Measurements from ENCODE around the gene UBE2E1.

UBE2E1 gene

GRCh38 chr3:23796518-23796917, 9.2 kb upstream of the UBE2E1 start:
- no peak for DNase-seq (ENCODE audit: low spot score)

GRCh38 chr3:23797491-23797890, 8.3 kb upstream of the UBE2E1 start:
- DNase-seq (ENCODE audit: low spot score), result no peak

GRCh38 chr3:23798456-23798855, 7.3 kb upstream of the UBE2E1 start:
- no peak for DNase-seq (ENCODE audit: low spot score)

- DNase-seq (ENCODE audit: low spot score), result no peak
Measured at GRCh38 chr3:23798876-23799275, 6.9 kb upstream of the UBE2E1 start.

- no peak for DNase-seq (ENCODE audit: low spot score)
Measured at GRCh38 chr3:23800731-23801130, 5.0 kb upstream of the UBE2E1 start.

GRCh38 chr3:23804441-23805209, 1.1 kb upstream of the UBE2E1 start:
- DNase-seq (ENCODE audit: low spot score), result no peak

- no peak for DNase-seq (ENCODE audit: low spot score)
Measured at GRCh38 chr3:23805210-23805632, 534 bp upstream of the UBE2E1 start.

GRCh38 chr3:23806534-23807423, 1.0 kb downstream of the UBE2E1 start:
- no peak for DNase-seq (ENCODE audit: low spot score)

GRCh38 chr3:23807424-23808015, 1.8 kb downstream of the UBE2E1 start:
- peak; percentile 60 for DNase-seq (ENCODE audit: low spot score)

- peak; percentile 50 for DNase-seq (ENCODE audit: low spot score)
Measured at GRCh38 chr3:23808525-23808924, 2.8 kb downstream of the UBE2E1 start.

- DNase-seq (ENCODE audit: low spot score), result no peak
Measured at GRCh38 chr3:23809294-23809693, 3.5 kb downstream of the UBE2E1 start.

GRCh38 chr3:23809840-23810342, 4.1 kb downstream of the UBE2E1 start:
- DNase-seq (ENCODE audit: low spot score), result peak; percentile 40

GRCh38 chr3:23810343-23811184, 4.8 kb downstream of the UBE2E1 start:
- DNase-seq (ENCODE audit: low spot score), result peak; percentile 66

GRCh38 chr3:23811185-23811527, 5.4 kb downstream of the UBE2E1 start:
- DNase-seq (ENCODE audit: low spot score), result peak; percentile 33

- no peak for DNase-seq (ENCODE audit: low spot score)
Measured at GRCh38 chr3:23811919-23812318, 6.2 kb downstream of the UBE2E1 start.

GRCh38 chr3:23815879-23816278, 10.1 kb downstream of the UBE2E1 start:
- no peak for DNase-seq (ENCODE audit: low spot score)

- no peak for DNase-seq (ENCODE audit: low spot score)
Measured at GRCh38 chr3:23816721-23817120, 11.0 kb downstream of the UBE2E1 start.

GRCh38 chr3:23817508-23818223, 11.9 kb downstream of the UBE2E1 start:
- no peak for DNase-seq (ENCODE audit: low spot score)

- DNase-seq (ENCODE audit: low spot score), result no peak
Measured at GRCh38 chr3:23819599-23820360, 14.0 kb downstream of the UBE2E1 start.

- DNase-seq (ENCODE audit: low spot score), result no peak
Measured at GRCh38 chr3:23820888-23821287, 15.1 kb downstream of the UBE2E1 start.
